NCI-H1694 (cell line): ENCODE measurements around the gene GNGT2.

Experiments
- DNase-seq: peaks from one replicate; lab custom pipeline; 2025; lab: John Stamatoyannopoulos, UW

Gene GNGT2

GRCh38 chr17:49168706-49169105, 41.7 kb downstream of the GNGT2 start:
- DNase-seq, result no peak

DNA sequence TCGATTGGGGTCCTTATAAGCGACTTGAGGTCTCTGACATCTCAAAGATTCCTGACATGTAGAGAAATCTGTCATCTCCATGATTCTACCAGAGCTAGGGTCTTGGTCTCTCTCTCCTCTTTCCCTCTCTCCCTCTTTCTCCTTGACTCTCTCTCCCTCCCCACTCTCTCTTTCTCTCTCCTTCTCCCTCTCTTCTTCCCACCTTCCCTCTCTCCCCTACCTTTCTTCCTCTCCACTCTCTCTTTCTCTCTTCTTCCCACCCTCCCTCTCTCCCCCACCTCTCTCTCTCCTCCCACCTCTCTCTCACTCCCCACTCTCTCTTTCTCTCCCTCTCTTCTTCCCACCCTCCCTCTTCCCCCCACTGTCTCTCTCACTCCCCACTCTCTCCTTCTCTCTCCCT, 45.2 kb downstream of the GNGT2 start:
- DNase-seq, result no peak

GRCh38 chr17:49162866-49163265, 47.5 kb downstream of the GNGT2 start:
- no peak for DNase-seq

GRCh38 chr17:49157784-49158183, 52.6 kb downstream of the GNGT2 start:
- DNase-seq, result no peak

DNA sequence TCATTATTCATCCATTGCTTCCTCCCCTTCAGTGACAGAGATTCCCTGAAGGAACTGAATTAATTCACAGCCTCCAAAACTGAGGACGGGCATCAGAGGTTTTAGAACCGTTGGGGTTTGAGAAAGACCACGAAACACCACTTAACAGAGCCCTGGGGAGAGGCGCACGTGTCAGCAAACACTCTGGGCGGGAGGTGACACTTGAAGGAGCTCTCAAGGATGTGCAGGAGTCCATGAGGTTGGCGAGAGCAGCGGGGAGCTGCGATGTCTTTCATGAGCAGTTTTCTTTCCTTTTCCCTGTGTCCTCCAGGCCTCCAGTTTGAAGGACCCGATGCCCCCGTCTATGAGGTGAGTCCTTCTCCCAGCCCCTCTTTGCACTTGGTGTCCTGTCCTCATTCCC, 54.1 kb downstream of the GNGT2 start:
- no peak for DNase-seq
